Stimulated activated CD8-positive, alpha-beta memory T cell treated with anti-CD3 and anti-CD28 coated beads, Interleukin-12 subunit alpha, Interleukin-12 subunit beta, amount 100 ng/mL, for 24 hours (primary cell): ENCODE data around the gene DNASE1L2.
"Not testable (repeated sequence)": the region's sequence is repeated elsewhere in the genome, so short reads cannot be mapped to it uniquely, and the experiment has no call there.

ENCODE experiments used
- DNase-seq: peaks from one replicate; pipeline ENCODE4 v3.0.0-alpha.2; 2020; ENCODE audit errors: extremely low read depth

The DNASE1L2 gene

GRCh38 chr16:2238838-2239675 is 2.8 kb downstream of the DNASE1L2 start:
- DNase-seq = no peak

- not testable (repeated sequence) for DNase-seq
Measured at GRCh38 chr16:2240331-2240730, 4.1 kb downstream of the DNASE1L2 start.

GRCh38 chr16:2242598-2242997 is 6.4 kb downstream of the DNASE1L2 start:
- no peak for DNase-seq

- DNase-seq = no peak
Measured at GRCh38 chr16:2243031-2243528, 6.8 kb downstream of the DNASE1L2 start.

GRCh38 chr16:2243781-2244180 is 7.5 kb downstream of the DNASE1L2 start:
- no peak for DNase-seq

GRCh38 chr16:2244301-2244700 is 8.1 kb downstream of the DNASE1L2 start:
- DNase-seq = no peak

- DNase-seq = no peak
Measured at GRCh38 chr16:2244926-2245795, 8.9 kb downstream of the DNASE1L2 start.

GRCh38 chr16:2246301-2246885 is 10.1 kb downstream of the DNASE1L2 start:
- no peak for DNase-seq

GRCh38 chr16:2250652-2251295 is 14.5 kb downstream of the DNASE1L2 start:
- DNase-seq = no peak

GRCh38 chr16:2251296-2252111 is 15.3 kb downstream of the DNASE1L2 start, which contains the start of gene ECI1:
ECI1 (minus strand) TSS chr16:2251587; CDS start chr16:2251566, 21 bp downstream.
- DNase-seq = peak; percentile 62

GRCh38 chr16:2252806-2253148 is 16.5 kb downstream of the DNASE1L2 start:
- DNase-seq = no peak

GRCh38 chr16:2253293-2253692 is 17.0 kb downstream of the DNASE1L2 start:
- DNase-seq = no peak

GRCh38 chr16:2256531-2257140 is 20.4 kb downstream of the DNASE1L2 start:
- DNase-seq = no peak

- no peak for DNase-seq
Measured at GRCh38 chr16:2257726-2258125, 21.5 kb downstream of the DNASE1L2 start.

- DNase-seq = not testable (repeated sequence)
Measured at GRCh38 chr16:2258530-2258929, 22.3 kb downstream of the DNASE1L2 start.

- no peak for DNase-seq
Measured at GRCh38 chr16:2260250-2260649, 24.0 kb downstream of the DNASE1L2 start.

GRCh38 chr16:2263026-2263425 is 26.8 kb downstream of the DNASE1L2 start:
- not testable (repeated sequence) for DNase-seq

- DNase-seq = not testable (repeated sequence)
Measured at GRCh38 chr16:2266887-2267286, 30.6 kb downstream of the DNASE1L2 start.

GRCh38 chr16:2267505-2267912 is 31.3 kb downstream of the DNASE1L2 start:
- DNase-seq = peak; percentile 30
